AG10803 (cell line): ENCODE data around the gene GXYLT1.
"Not testable (repeated sequence)": the region's sequence is repeated elsewhere in the genome, so short reads cannot be mapped to it uniquely, and the experiment has no call there.

Experiments
- DNase-seq: peaks from one replicate; pipeline ENCODE4 v3.0.0; 2010; ENCODE audit warnings: low read depth
- H3K4me3 ChIP-seq: 2 replicates; pipeline ENCODE4 v1.5.1; 2011; ENCODE audit warnings: mild to moderate bottlenecking, low read length, control low read depth
- TF ChIP-seq, protein P1 (sequence below): conservative IDR thresholded peaks from 2 replicates; pipeline ENCODE4 v1.5.1; 2011; ENCODE audit warnings: mild to moderate bottlenecking, low read length, control low read depth, inconsistent platforms

GXYLT1 gene

DNA sequence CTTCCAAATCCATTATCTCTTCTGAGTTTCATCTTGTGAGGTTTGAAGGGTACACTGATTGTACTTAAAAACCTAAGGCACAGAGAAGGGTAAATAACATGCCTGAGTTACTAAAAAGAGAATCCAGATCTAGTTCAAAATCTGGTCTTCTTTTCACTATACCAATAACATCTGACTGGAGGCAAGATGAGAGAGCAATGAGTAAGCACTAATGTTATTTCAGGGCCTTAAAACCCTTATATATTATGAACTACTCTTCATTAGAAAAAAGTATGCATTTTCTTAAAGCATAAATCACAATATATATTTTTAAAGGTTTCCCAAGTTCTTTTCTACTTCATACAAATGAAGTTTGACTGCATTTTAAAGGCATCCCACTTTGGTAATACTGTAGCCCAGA, 60.2 kb downstream of the GXYLT1 start:
- TF ChIP-seq, protein P1, sequence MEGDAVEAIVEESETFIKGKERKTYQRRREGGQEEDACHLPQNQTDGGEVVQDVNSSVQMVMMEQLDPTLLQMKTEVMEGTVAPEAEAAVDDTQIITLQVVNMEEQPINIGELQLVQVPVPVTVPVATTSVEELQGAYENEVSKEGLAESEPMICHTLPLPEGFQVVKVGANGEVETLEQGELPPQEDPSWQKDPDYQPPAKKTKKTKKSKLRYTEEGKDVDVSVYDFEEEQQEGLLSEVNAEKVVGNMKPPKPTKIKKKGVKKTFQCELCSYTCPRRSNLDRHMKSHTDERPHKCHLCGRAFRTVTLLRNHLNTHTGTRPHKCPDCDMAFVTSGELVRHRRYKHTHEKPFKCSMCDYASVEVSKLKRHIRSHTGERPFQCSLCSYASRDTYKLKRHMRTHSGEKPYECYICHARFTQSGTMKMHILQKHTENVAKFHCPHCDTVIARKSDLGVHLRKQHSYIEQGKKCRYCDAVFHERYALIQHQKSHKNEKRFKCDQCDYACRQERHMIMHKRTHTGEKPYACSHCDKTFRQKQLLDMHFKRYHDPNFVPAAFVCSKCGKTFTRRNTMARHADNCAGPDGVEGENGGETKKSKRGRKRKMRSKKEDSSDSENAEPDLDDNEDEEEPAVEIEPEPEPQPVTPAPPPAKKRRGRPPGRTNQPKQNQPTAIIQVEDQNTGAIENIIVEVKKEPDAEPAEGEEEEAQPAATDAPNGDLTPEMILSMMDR, result no peak
- H3K4me3 ChIP-seq, result no peak overlapping the region
- no peak for DNase-seq

DNA sequence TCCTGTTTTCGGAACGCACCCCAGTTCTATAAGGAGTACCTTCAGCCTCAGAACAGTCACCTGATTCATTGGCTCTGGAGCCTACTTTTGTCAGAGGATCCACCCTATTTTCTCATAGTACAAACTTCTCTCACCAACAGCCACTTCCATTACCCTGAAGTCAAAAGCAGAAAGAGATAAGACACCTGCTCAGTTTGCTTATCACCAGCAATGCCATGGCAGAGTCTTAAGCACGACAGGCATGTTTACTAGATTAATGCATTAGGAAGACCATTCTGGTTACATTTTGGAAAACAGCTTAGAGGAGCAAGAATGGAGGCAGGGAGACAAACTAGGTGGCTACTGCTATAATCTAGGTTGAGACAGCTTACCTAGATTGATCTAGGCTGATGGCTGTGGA, 67.7 kb downstream of the GXYLT1 start:
- no peak overlapping the region for H3K4me3 ChIP-seq
- TF ChIP-seq, protein P1, result no peak
- no peak for DNase-seq

DNA sequence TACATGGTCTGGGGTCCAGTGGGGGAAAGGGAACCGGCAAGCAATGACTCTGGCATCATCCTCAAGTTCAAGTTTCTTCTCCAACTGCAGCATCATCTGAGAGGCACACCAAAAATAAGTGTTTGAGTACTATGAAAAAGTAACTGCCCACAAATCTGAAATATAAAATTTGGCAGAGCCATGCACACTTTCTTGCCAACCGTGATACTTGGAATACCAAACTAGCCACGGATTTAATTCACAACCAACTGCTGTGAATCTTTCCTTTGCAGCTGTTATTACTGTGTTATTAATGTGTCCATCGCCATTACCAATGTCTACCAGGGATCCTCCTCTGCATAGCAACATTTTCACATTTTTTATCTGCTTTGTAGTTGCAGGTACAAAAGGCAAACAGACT, 74.6 kb downstream of the GXYLT1 start:
- DNase-seq, result peak; percentile 14
- TF ChIP-seq, protein P1, result no peak
- H3K4me3 ChIP-seq, result no peak overlapping the region

DNA sequence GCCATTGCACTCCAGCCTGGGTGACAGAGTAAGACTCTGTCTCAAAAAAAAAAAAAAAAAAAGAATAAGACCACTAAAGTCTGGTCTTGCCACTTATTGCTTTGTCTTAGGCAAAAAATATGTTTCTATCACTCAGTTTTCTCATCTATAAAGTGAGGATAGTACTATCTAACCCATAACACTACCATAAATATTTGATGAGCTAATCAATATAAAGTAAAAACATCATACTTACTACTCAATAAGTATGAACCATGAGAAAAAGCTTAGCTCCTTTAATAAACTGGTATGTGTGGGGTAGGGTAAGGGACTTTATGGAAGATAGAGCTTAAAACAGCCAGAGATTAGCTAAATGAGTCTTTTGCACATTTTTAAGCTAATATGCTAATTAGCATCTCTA, 85.5 kb downstream of the GXYLT1 start:
- TF ChIP-seq, protein P1, result no peak
- no peak overlapping the region for H3K4me3 ChIP-seq
- no peak for DNase-seq

DNA sequence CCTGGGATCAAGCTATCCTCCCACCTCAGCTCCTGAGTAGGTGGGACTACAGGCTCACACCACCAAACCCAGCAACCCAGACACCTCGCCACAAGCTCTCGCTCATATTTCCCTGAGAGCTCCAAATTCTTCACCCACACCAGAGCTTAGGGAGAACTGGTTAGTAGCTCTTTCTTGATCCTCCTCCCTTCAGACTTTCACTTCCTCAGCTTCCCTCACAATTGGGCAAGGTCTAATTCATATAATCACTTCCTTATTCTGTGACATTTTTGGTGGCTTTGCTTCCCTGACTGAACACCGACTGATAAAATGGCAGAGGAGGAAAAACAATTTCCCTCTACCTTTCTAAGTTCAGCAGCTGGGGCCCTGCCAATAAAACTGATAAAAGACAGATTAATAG, 88.5 kb downstream of the GXYLT1 start:
- TF ChIP-seq, protein P1, result no peak
- no peak for DNase-seq
- H3K4me3 ChIP-seq, result no peak overlapping the region

DNA sequence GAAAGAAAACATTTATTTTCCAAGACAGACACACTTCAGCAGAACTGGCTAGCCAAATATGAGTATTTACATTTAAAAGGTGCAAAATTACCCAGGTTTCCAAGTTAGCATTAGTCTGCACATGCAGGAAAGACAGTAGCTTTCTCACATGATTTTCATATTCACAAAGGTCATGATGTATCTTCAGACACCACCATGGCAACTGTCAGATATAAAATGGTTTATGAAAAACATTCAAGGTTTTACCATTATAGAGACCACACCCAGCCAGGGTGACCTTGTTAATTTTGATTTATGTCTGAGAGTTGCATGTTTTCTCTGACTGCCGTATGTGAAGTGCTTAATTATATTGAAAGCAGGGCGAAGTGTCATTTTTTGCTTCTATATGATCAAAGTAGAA, 91.2 kb downstream of the GXYLT1 start:
- no peak overlapping the region for H3K4me3 ChIP-seq
- TF ChIP-seq, protein P1, result no peak
- no peak for DNase-seq

DNA sequence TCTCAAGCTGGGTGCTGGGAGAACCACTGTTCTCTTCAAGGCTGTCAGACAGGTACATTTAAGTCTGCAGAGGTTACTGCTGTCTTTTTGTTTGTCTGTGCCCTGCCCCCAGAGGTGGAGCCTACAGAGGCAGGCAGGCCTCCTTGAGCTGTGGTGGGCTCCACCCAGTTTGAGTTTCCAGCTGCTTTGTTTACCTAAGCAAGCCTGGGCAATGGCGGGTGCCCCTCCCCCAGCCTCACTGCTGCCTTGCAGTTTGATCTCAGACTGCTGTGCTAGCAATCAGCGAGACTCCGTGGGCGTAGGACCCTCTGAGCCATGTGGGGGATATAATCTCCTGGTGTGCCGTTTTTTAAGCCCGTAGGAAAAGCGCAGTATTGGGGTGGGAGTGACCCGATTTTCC, 95.7 kb downstream of the GXYLT1 start:
- not testable (repeated sequence) for H3K4me3 ChIP-seq, DNase-seq

DNA sequence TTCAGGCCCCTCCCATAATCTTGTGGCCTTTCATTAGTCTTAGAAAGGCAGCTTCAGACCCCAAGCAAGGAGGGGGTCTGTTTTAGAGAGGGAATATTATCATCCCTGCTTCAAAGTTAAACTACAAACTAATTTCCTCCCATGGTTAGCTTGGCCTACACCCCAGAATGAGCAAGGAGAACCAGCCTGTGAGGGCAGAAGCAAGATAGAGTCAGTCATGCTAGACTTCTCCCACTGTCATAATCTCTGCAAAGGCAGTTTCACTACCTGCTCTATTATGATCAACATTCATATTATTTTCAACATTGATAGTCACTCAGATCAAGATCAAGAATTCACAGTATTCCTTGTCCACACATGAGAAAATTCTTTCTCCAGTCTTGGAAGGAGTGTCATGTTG, 105.1 kb downstream of the GXYLT1 start:
- no peak overlapping the region for H3K4me3 ChIP-seq
- TF ChIP-seq, protein P1, result no peak
- no peak for DNase-seq
